ENCODE results near the gene CCDC150.

GRCh38 chr2:196719110-196719872 is 79.8 kb downstream of the CCDC150 start:
- TF ChIP-seq POLR2A (conservative IDR thresholded peaks at IDR 0.05): no peak
- TF ChIP-seq IRF2 (CRISPR knock-in tag; IDR thresholded peaks at IDR 0.05): no peak
- no peak for TF ChIP-seq ZNF274 (IDR thresholded peaks at IDR 0.05; ENCODE audit: borderline replicate concordance, low read depth, low read length)
- no peak for TF ChIP-seq JUN (IDR thresholded peaks at IDR 0.05; ENCODE audit: borderline replicate concordance, low read depth, low read length)
- TF ChIP-seq JUN (CRISPR knock-in tag; IDR thresholded peaks at IDR 0.05; ENCODE audit: borderline replicate concordance): no peak

All from K562 (cell line).